Neural crest cell (in vitro differentiated cells): ENCODE measurements around the gene AGBL4. TPM values are rescaled to one million over a fixed set of nuclear protein-coding genes. Genes with fewer than 3 reads are reported as not detected.

Source experiments
- DNase-seq: peaks from one replicate; pipeline ENCODE4 v3.0.0; 2021; ENCODE audit warnings: low read depth, mixed read lengths, low spot score
- H3K27ac Mint-ChIP-seq: one replicate; pipeline ENCODE4 v1.8.0; 2021; ENCODE audit warnings: mild to moderate bottlenecking, mixed read lengths; ENCODE audit not compliant: unreplicated experiment
- H3K27me3 Mint-ChIP-seq: 2 replicates; pipeline ENCODE4 v1.8.0; 2021; ENCODE audit warnings: low read depth, mild to moderate bottlenecking, mixed read lengths
- H3K36me3 Mint-ChIP-seq: 2 replicates; pipeline ENCODE4 v1.8.0; 2021; ENCODE audit warnings: low read depth, mild to moderate bottlenecking, mixed read lengths
- H3K4me1 Mint-ChIP-seq: 2 replicates; pipeline ENCODE4 v1.8.0; 2021; ENCODE audit warnings: mixed read lengths
- H3K4me3 Mint-ChIP-seq: one replicate; pipeline ENCODE4 v1.8.0; 2021; ENCODE audit warnings: mild to moderate bottlenecking, mixed read lengths
- H3K9me3 Mint-ChIP-seq: 2 replicates; pipeline ENCODE4 v1.8.0; 2021; ENCODE audit warnings: mixed read lengths
- CTCF ChIP-seq: fragments of 200-600 bp; sonication (generic); conservative IDR thresholded peaks from 2 replicates; pipeline ENCODE4 v1.5.0; 2021; ENCODE audit warnings: antibody characterized with exemption, mild to moderate bottlenecking
- total RNA-seq: library from RNA; stranded (reverse); gene quantifications from 2 replicates; pipeline ENCODE4 v1.2.1, GENCODE V29; 2021

Gene AGBL4
- total RNA-seq, 1 donor from 2014 or later, result 0.09 TPM

GRCh38 chr1:48946070-48946469 is 1077.7 kb downstream of the AGBL4 start:
- Mint-ChIP-seq H3K4me1 (no peaks in the 10 kb centered on the region), H3K9me3 (peaks cover 25% of the 10 kb centered on the region), H3K4me3 (no peak overlapping the region), H3K27me3 (peaks cover 3% of the 10 kb centered on the region), H3K27ac (no peak overlapping the region), H3K36me3 (peaks cover 3% of the 10 kb centered on the region)
- no peak for DNase-seq
- no peak for TF ChIP-seq CTCF

- no peak overlapping the region for H3K27ac Mint-ChIP-seq
- no peaks in the 10 kb centered on the region for H3K4me1 Mint-ChIP-seq
- H3K36me3 Mint-ChIP-seq, result peaks cover 3% of the 10 kb centered on the region
- no peak for DNase-seq
- peaks cover 5% of the 10 kb centered on the region for H3K27me3 Mint-ChIP-seq
- TF ChIP-seq CTCF, result no peak
- H3K9me3 Mint-ChIP-seq, result peaks cover 23% of the 10 kb centered on the region
- no peak overlapping the region for H3K4me3 Mint-ChIP-seq
Measured at GRCh38 chr1:48944811-48945210, 1078.9 kb downstream of the AGBL4 start.

- no peaks in the 10 kb centered on the region for H3K4me1 Mint-ChIP-seq
- H3K4me3 Mint-ChIP-seq, result no peak overlapping the region
- no peak for DNase-seq
- H3K27ac Mint-ChIP-seq, result no peak overlapping the region
- peaks cover 5% of the 10 kb centered on the region for H3K27me3 Mint-ChIP-seq
- H3K36me3 Mint-ChIP-seq, result peaks cover 3% of the 10 kb centered on the region
- H3K9me3 Mint-ChIP-seq, result peaks cover 19% of the 10 kb centered on the region
- TF ChIP-seq CTCF, result no peak
Measured at GRCh38 chr1:48943826-48944225, 1079.9 kb downstream of the AGBL4 start.

GRCh38 chr1:48943393-48943792 is 1080.4 kb downstream of the AGBL4 start:
- no peak for DNase-seq
- Mint-ChIP-seq H3K9me3 (peaks cover 19% of the 10 kb centered on the region), H3K4me3 (no peak overlapping the region), H3K4me1 (no peaks in the 10 kb centered on the region), H3K27me3 (peaks cover 5% of the 10 kb centered on the region), H3K27ac (no peak overlapping the region), H3K36me3 (peaks cover 3% of the 10 kb centered on the region)
- no peak for TF ChIP-seq CTCF

- Mint-ChIP-seq H3K9me3 (peaks cover 19% of the 10 kb centered on the region), H3K4me1 (no peaks in the 10 kb centered on the region), H3K27ac (no peak overlapping the region)
Measured at GRCh38 chr1:48940962-48941732, 1082.6 kb downstream of the AGBL4 start.

More at GRCh38 chr1:48940962-48941732, 1082.6 kb downstream of the AGBL4 start:
- peaks cover 3% of the 10 kb centered on the region for H3K36me3 Mint-ChIP-seq
- H3K4me3 Mint-ChIP-seq, result no peak overlapping the region
- H3K27me3 Mint-ChIP-seq, result peaks cover 5% of the 10 kb centered on the region
- no peak for TF ChIP-seq CTCF
- no peak for DNase-seq
